DND-41 (cell line): Measurements from ENCODE around the gene DDR1.
"Not testable (repeated sequence)": the region's sequence is repeated elsewhere in the genome, so short reads cannot be mapped to it uniquely, and the experiment has no call there.

Experiments
- ATAC-seq: fragments of 200-7000 bp; cut with Tn5 transposase; 3 replicates; pipeline ENCODE4 v1.9.1; 2021; ENCODE audit warnings: low read depth; ENCODE audit not compliant: insufficient read depth
- DNase-seq: peaks from one replicate; pipeline ENCODE4 v3.0.0-alpha.2; 2020
- H2AFZ ChIP-seq: 2 replicates; pipeline ENCODE4 v1.6.0; 2012; ENCODE audit warnings: low read depth, low read length
- H3K27ac ChIP-seq: 2 replicates; pipeline ENCODE4 v1.5.1; 2012; ENCODE audit warnings: low read length, inconsistent platforms
- H3K27me3 ChIP-seq: fragments of 200-600 bp; sonication (generic); 2 replicates; pipeline ENCODE4 v1.6.0; 2012; ENCODE audit warnings: low read length, mild to moderate bottlenecking, inconsistent platforms; ENCODE audit not compliant: insufficient read depth, poor library complexity
- H3K36me3 ChIP-seq: 2 replicates; pipeline ENCODE4 v1.5.1; 2012; ENCODE audit warnings: low read length, inconsistent platforms; ENCODE audit not compliant: insufficient read depth
- H3K4me1 ChIP-seq: 2 replicates; pipeline ENCODE4 v1.5.1; 2012; ENCODE audit warnings: mild to moderate bottlenecking, low read length; ENCODE audit not compliant: insufficient read depth
- H3K4me2 ChIP-seq: 2 replicates; pipeline ENCODE4 v1.6.0; 2012; ENCODE audit warnings: mild to moderate bottlenecking, moderate library complexity, low read length, inconsistent platforms; ENCODE audit not compliant: insufficient read depth
- H3K4me3 ChIP-seq, 2 experiments: fragments of 200-600 bp in 1 of 2; shearing (Covaris generic) in 1 of 2; 2 replicates each; pipeline ENCODE4 v1.5.1; 2012 to 2016; ENCODE audit warnings: inconsistent platforms in 2 of 2, low read length in 2 of 2, mild to moderate bottlenecking in 2 of 2, low read depth in 1 of 2, moderate library complexity in 1 of 2
- H3K79me2 ChIP-seq: 2 replicates; pipeline ENCODE4 v1.6.0; 2012; ENCODE audit warnings: low read length, inconsistent platforms; ENCODE audit not compliant: insufficient read depth
- H3K9ac ChIP-seq: 2 replicates; pipeline ENCODE4 v1.6.0; 2012; ENCODE audit warnings: low read depth, mild to moderate bottlenecking, inconsistent platforms, low read length, moderate library complexity
- H3K9me3 ChIP-seq: 2 replicates; pipeline ENCODE4 v1.5.1; 2012; ENCODE audit warnings: low read length, moderate library complexity, mild to moderate bottlenecking, inconsistent platforms; ENCODE audit not compliant: insufficient read depth, severe bottlenecking
- H4K20me1 ChIP-seq: 2 replicates; pipeline ENCODE4 v1.6.0; 2012; ENCODE audit warnings: low read length; ENCODE audit not compliant: insufficient read depth
- EZH2 ChIP-seq: IDR thresholded peaks from 3 replicates; pipeline ENCODE4 v1.6.1; 2012; ENCODE audit warnings: borderline replicate concordance, low read depth, mild to moderate bottlenecking, moderate library complexity, low read length, inconsistent platforms; ENCODE audit not compliant: severe bottlenecking
- TF ChIP-seq, protein P1 (sequence below): IDR thresholded peaks from 2 replicates; pipeline ENCODE4 v1.5.1; 2012; ENCODE audit warnings: borderline replicate concordance, low read length, moderate library complexity, mild to moderate bottlenecking; ENCODE audit not compliant: poor library complexity, severe bottlenecking; ENCODE audit errors: extremely low read depth

Gene DDR1

DNA sequence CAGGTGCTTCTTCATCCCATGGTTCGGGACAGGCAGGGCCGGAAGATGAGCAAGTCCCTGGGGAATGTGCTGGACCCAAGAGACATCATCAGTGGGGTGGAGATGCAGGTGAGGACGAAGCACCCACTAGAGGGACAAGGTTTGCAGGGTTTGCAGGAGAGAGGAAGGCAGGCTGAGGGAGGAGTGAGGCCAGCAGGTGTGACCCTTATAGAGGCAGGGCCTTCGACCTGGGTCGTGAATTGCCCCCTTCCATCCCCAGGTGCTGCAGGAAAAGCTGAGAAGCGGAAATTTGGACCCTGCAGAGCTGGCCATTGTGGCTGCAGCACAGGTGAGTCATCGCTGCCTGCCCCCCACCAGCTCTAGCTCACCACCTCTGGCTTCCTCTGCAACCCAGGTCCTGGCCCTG is 38.1 kb downstream of the DDR1 start:
- TF ChIP-seq EZH2 = no peak
- TF ChIP-seq, protein P1, sequence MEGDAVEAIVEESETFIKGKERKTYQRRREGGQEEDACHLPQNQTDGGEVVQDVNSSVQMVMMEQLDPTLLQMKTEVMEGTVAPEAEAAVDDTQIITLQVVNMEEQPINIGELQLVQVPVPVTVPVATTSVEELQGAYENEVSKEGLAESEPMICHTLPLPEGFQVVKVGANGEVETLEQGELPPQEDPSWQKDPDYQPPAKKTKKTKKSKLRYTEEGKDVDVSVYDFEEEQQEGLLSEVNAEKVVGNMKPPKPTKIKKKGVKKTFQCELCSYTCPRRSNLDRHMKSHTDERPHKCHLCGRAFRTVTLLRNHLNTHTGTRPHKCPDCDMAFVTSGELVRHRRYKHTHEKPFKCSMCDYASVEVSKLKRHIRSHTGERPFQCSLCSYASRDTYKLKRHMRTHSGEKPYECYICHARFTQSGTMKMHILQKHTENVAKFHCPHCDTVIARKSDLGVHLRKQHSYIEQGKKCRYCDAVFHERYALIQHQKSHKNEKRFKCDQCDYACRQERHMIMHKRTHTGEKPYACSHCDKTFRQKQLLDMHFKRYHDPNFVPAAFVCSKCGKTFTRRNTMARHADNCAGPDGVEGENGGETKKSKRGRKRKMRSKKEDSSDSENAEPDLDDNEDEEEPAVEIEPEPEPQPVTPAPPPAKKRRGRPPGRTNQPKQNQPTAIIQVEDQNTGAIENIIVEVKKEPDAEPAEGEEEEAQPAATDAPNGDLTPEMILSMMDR = no peak
- Histone ChIP-seq H2AFZ (no peak overlapping the region), H3K4me1 (peaks cover 3% of the 10 kb centered on the region; the same call in 1 of the 2 replicates), H3K27ac (no peak overlapping the region), H3K9ac (no peak overlapping the region), H3K9me3 (no peaks in the 10 kb centered on the region), H3K36me3 (peaks cover 90% of the 10 kb centered on the region), H3K4me2 (no peak overlapping the region), H3K27me3 (no peaks in the 10 kb centered on the region), H3K79me2 (peaks cover 2% of the 10 kb centered on the region; the same call in 1 of the 2 replicates), H4K20me1 (no peaks in the 10 kb centered on the region; the same call in 1 of the 2 replicates), H3K4me3 (no peak overlapping the region)
- no peak for ATAC-seq
- DNase-seq = no peak

DNA sequence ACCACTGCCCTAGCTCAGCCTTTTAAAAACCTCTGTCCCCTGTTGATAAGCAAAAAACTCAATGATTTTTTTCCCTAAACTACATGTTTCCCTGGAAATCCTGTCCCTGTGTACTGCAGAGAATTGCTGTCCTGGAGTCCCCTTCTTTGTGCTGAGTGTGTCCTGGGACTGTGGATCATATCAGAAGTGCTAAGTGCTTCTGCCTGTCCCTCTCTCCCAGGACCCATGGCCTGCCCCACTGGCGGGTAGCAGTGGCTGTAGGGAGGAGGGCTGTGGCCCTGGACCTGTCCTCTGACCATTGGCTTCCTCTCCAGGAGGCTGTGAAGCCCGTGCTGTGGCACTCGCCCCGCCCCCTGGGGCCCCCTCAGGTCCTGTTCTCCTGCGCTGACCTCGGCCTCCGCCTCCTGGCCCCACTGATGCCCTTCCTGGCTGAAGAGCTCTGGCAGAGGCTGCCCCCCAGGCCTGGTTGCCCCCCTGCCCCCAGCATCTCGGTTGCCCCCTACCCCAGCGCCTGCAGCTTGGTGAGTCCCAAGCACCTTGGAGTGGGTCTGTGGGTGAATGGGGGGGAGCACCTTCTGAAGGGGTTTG is 39.8 kb downstream of the DDR1 start:
- H3K27me3 ChIP-seq, H3K9ac ChIP-seq, H3K4me2 ChIP-seq, H4K20me1 ChIP-seq, H3K4me1 ChIP-seq, H3K4me3 ChIP-seq, H3K79me2 ChIP-seq, H3K27ac ChIP-seq, H3K9me3 ChIP-seq, ATAC-seq, DNase-seq, H2AFZ ChIP-seq: not testable (repeated sequence)
- H3K36me3 ChIP-seq = peaks cover 75% of the 10 kb centered on the region

DNA sequence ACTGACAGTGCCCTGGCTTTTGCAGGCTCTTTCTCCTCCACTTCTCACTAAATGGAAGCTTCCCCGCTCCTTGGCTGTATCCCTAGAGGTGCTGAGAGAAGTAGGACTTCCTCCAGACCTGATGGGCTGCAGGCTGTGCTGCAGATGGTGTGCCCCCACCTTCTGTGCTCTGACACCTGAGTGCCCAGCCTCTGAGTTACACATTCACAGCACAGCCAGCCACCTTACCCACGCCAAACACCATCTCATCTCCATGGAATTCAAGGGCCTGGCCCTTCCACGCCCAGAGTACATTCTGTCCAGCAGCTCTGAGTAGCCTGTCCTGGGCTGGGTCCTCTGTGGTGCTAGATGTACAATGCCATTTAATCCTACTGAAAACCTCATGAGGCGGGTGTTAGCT is 42.3 kb downstream of the DDR1 start:
- Histone ChIP-seq H3K4me3 (no peak overlapping the region), H3K4me1 (no peaks in the 10 kb centered on the region), H3K27ac (no peak overlapping the region), H3K79me2 (no peaks in the 10 kb centered on the region), H2AFZ (no peak overlapping the region), H3K9ac (no peak overlapping the region), H4K20me1 (no peaks in the 10 kb centered on the region), H3K4me2 (no peak overlapping the region), H3K27me3 (no peaks in the 10 kb centered on the region), H3K36me3 (peaks cover 53% of the 10 kb centered on the region), H3K9me3 (no peaks in the 10 kb centered on the region)
- DNase-seq (no peak), ATAC-seq (peak; percentile 20; the same call in 1 of the 3 replicates)
- TF ChIP-seq, protein P1 = no peak
- no peak for TF ChIP-seq EZH2

DNA sequence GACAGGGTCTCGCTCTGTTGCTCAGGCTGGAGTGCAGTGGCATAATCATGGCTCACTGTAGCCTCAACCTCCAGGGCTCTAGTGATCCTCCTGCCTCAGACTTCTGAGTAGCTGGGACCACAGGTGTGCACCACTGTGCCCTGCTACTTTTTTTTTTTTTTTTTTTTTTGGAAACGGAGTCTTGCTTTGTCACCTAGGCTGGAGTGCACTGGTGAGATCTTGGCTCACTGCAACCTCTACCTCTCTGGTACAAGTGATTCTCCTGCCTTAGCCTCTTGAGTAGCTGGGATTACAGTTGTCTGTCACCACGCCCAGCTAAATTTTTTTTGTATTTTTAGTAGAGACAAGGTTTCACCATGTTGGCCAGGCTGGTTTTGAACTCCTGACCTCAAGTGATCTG is 42.8 kb downstream of the DDR1 start:
- not testable (repeated sequence) for H4K20me1 ChIP-seq, H3K4me1 ChIP-seq, DNase-seq, H3K27me3 ChIP-seq, H3K9ac ChIP-seq, H3K4me3 ChIP-seq, ATAC-seq, H2AFZ ChIP-seq, H3K79me2 ChIP-seq, H3K27ac ChIP-seq, H3K9me3 ChIP-seq, H3K4me2 ChIP-seq
- peaks cover 48% of the 10 kb centered on the region for H3K36me3 ChIP-seq
